ENCODE measurements around the gene PTPRD.
A peak's percentile ranks its signal among the peaks of the same experiment; 100 is the strongest.

Gene PTPRD

DNA sequence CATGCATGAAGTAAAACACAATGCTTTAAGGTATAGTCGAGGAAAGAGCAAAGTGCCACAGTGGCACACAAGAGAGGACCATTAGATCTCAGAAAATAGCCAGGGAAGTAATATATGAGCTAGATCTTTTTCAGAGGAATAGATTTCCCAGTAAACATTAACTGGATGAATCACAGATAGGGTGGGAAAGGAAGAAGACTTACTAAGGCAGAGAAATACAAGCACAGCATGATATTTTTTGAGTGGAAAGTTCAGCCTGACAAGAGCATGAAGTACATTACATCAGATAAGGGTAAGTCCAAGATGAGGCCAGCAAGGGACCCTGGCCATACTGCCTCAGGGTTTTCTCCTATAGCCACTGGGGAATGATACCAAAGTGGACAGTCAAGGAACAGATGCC lies 2008.6 kb downstream of the PTPRD start:
- no peak for DNase-seq

DNA sequence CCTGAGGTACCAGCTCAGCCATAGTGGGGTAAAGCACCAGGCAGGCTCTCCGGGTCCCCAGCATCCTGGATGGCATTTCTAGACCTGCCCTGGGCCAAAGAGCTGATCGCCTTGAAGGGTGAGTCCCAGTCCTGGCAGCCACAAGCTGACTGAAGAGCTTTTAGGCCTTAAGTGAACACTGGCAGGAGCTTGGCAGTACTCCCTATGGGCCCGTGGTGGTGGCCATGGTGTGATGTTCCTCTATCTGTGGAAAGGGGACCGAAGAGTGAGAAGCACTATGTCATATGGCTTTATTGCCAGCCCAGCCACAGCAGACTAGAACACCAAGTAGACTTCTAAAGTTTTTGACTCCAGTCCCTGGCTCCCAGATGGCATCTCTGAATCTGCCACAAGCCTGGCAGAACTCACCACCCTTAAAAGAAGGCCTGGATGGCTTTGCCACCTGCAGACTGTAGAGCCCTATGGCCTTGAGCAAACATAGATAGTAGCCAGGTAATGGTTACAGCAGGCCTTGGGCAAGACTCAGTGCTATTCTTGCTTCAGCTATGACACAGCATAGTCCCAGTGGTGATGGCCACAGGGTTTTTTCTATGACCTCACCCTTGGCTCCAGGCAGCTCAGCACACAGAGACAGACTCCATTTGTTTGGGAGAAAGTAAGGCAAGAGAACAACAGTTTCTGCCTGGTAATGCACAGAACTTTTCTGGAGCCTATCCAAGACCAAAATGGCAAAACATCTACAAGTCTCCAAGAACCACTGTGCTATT lies 2011.7 kb downstream of the PTPRD start:
- DNase-seq = no peak

DNA sequence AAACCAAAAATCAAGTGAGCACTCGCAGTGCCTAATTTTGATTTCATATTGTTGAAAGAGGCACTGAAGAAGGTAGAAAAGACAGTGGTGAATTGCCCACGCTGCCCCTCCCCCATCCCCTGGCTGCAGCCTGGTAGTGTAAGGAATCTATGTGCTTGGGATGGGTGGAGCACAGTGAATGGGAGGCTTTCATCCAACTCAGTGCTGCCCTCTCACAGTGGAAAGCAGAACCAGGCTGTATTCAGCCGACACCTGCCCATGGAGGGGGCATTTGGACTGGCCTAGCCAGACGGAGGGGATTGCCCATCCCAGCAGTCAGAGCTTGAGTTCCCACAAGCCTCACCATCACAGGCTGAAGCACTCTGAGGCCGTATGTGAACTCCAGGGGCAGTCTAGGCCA lies 2012.9 kb downstream of the PTPRD start:
- no peak for DNase-seq

DNA sequence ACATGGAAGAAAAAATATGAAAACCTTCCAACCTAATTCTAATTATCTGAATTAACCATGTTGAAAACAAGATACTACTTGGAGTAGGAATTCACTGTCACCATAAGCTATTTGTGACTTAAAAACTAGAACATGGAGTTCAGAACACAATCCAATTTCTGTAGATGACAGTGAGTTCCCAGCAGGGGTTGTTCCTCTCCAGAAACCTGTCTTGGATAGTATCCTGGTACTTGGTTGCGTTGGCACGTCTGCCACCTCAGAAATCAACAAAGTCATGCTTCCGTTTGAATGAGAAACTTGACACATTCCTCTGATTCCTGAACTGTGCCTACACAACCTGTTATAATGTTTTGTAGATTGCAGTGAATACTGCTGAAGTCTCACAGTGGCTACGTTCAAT lies 2023.3 kb downstream of the PTPRD start:
- DNase-seq = no peak

DNA sequence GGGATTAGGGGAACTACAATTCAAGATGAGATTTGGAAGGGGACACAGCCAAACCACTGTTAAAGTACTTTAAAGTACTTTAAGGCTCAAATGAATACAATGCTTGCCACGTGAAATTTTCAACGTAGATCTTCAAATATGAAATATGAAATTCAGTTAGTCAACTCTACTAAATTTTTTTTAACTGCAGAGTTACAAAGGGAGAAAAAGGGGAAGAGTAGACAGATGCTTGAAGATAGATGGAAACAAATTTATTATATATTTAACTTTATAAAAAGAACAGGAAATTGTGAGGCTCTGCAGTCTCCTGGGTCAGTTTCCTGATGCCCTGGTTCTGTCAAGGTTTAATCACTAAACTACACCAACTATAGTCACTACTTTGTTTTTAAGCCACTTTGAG lies 2027.8 kb downstream of the PTPRD start:
- no peak for DNase-seq

DNA sequence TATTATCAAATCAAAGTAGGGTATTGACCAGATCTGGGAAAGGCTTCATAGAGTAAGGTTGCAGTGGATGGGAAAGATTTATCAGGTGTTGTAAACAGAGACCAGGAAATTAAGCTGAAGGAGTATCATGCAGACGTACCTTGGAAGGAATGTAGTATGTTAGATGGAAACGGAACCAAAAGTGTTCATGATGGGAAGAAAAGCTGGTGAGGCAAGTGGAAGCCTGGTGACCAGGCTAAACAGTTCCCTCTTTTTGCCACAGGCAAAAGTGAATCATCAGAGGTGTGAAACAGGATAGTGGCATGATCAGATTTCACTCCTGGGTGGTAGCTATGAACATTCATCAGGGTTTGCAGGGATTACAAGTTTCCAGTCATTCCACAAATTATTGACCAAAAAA lies 2033.1 kb downstream of the PTPRD start:
- no peak for DNase-seq

DNA sequence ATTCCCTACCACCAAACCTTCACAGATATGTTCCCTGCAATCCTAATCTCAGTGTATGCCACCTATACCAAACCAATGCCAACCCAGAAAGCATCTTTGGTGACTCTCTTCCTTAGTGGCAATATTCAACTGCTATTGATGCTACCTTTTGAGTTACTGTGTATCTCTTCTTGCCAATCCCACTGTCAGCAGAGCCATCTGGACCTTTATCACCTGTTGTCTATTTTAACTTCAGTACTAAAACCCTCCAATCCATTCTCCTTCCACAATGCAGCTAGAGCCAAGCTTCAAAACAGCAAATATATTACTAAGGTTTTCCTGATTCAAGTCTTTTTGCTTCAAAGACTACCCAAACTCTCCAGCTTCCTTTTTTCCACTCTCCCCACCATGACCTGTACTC lies 2036.1 kb downstream of the PTPRD start:
- DNase-seq = no peak

DNA sequence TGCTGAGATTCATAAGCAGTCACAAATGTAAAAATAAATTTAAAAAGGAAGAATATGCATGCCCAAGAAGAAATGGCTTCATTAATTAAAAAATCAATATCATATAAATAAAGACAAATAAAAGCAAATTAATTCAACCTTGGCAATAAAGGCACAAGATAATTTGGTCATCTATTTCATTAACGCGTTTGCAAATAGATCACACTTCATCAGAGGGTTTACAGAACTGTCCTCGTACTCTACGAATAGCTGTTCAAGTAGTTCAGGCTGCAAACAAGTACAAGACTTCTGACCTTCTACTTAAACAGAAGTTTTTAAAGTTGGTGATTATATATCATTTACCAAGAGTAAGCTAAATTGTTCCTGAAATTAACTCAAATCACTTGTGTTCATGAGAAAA lies 2038.0 kb downstream of the PTPRD start:
- no peak for DNase-seq

DNA sequence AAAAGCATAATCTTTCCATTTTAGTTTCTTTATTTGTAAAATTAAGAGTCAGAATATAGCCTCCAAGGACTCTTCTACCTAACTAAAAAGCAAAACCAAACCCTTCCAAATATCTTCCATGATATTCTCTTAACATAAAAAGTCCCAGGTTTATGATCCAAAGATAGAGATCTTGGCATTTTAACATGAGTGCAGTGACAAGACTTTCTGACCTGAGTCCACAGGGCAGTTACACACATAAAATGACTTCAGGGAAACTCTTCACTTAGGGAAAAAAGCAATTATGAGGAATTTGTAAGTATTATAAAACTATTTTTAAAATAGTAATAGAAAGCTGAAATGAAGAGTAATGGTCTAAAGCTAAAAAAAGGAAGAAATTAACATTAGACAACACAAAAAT lies 2040.6 kb downstream of the PTPRD start:
- no peak for DNase-seq

DNA sequence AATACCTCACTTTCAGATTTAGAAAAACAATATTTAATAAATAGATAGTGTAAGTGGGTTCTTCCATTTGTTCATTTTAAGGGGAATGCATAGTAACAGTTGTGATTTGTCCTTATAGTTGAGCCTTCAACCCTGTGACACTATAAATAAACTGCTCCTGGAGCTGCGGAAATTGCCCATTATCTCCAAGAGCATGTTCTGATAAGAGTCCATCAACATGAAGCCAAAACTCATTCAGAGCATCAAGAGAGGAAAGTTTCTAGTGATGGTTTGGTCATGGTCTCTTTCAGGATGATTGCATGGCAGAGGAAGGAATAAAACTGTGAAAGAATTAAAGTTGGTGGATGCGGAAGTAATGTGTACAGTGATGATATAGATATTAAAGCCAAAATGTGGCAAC lies 2041.2 kb downstream of the PTPRD start:
- DNase-seq = no peak

DNA sequence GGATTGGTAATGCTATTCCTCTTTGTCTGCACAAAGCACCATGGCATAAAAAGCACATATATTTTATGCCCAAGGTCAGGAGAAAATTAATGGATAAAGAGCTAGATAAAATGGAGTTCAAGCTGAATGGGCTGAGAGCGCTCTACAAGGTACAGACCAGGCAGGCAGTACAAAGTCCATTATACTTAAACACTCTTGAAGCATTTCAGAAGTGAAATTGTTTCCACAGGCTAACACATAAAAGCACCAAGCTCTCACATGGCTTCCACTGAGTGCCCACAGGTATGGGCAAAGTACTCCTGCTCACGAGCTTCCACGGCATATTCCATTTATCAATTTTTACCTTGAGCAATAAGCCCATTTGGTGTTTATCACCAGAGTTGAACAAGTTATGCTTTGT lies 2042.0 kb downstream of the PTPRD start:
- no peak for DNase-seq

DNA sequence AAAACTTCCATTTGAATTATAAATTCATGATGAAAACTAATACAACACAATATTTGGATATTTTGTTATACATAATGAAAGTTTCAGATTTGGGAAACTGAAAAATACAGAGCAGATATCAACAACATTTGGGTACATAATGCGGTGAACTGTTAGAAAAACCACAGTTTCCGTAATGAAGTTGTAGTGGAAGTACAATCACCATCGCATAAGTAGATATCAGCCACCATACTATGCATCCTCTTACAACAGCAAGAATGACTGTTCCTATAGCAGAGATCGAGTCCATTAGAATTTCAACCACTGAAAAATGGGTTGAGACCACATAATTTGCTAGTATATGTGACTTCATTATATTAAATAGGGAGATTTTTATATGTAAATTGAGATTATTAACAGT lies 2043.0 kb downstream of the PTPRD start:
- DNase-seq = no peak

DNA sequence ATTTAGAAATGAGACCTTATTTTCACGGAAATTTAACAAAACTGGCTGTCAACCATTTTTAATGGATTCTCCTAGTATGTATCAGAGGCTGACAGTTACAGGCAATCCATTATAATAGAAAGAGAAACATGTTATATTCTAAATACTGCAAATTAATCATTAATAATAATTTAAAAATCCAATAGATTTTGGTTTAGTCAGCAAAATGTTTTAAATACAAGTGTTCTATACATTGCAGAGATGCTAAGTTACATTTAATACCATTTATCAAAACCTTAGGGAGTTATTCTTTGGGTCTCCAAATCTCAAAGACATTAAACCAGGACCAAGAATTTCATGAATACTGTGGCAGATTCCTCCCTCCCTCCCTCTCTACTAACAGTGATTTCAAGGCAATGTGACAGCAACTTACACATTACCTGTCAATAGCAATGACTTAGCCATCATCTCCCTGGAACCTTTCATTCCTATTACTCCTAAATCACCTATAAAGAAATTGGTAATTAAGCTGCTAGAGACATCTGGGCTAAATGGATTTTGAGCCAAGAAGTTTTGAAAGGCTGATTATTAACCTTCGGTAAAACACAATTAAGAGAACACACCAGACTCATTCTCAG lies 2044.7 kb downstream of the PTPRD start:
- DNase-seq = no peak

DNA sequence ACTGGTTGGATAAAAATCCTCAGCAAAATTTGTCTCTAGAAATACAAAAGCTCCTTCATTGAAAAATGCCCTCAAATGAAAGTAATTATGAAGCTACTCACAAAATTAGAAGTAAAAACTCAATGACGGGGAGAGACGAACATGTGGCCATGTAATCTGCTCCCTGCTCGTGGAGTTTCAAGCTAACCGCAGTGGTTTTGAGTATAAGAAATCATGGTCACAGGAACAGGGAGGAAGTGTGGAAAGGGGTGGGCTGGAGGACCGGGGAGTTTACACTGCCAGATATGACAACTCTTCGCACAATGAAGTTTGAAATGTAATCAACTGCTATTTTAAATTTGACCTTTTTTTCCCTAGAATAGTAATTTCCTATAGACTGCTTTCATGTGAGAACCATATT lies 2047.8 kb downstream of the PTPRD start:
- no peak for DNase-seq

DNA sequence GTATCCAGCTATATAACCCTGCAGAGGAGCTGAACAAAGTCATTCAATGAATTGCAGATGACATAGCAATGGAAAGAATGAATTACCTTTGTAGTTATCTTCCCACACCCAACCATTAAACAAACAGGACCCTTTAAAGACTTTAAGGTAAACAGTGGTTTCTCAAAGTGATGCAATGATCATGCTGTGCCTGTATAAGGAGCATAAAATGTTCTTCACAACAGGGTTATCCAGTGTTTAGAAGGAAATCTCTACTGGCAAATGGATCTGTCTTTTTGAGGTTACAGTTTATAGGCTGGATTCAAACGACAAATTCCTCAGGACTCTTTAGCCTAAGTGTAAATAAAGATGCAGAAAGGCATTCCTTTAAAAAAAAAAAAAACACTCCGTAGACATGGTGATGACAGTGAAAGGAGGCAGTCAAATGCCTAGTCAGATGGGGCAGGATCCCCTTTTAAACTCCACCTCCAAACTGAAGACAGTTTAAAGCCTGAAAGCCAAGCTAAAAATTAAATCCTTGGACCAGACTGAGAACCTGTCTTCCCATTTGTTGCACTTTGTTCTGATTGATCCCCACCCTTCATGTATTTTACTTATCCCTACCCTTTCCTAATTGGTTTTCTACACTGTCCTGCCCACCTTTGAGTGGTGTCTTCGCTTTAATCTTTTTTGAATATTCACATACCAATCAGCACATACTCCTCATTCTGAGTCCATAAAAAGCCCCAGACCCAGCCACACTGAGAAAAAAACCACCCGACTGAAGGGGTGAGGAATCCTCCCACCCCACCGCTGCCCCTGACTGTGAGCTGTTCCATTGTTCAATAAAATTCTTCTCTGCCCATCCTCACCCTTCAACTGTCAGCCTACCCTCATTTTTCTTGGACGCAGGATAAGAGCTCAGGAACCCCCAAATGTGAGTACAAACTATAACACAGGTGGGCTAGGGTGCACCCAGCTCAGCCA lies 2052.0 kb downstream of the PTPRD start:
- DNase-seq = peak; percentile 24

DNA sequence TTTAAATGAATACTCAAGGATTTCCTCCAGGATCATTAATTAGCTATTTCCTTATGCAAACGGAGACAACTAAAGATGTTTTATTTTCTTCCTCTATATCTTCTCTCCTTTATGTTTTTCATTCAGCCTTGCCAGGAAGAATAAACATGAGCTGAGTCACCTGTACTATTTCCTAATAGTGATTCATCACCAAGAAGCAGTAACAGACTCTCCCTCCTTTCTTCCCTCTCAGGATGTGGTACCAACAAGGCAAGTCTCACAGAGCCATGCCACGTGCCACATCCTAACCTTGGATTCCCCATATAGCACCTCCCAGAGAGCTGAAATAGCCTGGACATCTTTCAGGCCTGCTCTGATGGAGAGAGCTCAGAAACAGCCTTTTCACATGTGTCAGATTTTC lies 2054.6 kb downstream of the PTPRD start:
- DNase-seq = peak; percentile 45

DNA sequence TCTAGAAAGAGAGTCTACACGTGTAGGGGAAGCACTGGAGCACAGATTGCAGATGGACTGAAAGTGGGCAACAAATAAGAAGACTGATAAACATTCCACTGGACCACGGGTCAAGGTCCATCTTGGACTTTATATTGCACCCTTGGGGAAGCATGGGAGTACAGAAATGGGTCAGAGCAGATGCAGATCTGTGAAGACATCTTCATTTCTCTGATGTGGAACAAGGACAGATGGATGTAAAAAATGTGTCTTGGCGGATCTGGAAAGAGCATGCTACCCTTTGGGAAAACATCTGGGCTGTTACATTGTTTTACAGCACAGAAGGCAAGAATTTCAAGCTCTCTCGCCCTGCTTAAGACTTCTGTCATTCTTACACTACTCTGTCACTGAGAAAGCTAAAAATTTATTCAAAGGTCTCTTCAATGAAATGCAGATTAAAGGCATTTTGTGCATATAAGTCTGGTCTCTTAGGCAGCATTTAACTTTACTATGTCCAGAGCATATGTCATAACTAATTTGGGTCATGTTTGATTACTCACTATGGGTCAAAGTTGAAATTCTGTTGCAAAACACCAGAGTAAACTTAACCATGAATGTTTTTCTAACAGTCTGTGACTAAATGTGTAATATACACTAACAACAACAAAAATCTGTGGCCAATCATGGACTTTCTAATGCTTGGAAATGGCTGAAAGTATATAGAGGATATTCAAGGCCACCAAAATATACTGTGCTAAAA lies 2056.9 kb downstream of the PTPRD start:
- peak; percentile 31 for DNase-seq

DNA sequence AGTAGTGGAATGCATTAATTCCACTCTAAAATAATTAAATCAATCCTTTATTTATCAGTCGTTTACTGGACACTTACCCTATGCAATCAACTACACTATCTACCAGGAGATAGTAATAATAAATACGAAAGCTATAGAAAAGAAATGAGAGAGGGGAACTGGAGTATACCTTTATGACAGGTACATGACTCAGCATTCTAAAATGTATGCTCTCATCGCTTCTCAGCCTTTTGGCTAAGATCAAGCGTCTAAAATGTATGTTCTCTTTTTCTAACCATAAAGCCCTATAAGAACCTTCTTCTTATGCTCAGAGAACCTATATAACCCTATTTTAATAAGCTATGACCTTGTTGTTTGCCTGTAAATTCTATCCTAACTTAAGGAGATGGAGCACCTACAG lies 2059.4 kb downstream of the PTPRD start:
- no peak for DNase-seq

DNA sequence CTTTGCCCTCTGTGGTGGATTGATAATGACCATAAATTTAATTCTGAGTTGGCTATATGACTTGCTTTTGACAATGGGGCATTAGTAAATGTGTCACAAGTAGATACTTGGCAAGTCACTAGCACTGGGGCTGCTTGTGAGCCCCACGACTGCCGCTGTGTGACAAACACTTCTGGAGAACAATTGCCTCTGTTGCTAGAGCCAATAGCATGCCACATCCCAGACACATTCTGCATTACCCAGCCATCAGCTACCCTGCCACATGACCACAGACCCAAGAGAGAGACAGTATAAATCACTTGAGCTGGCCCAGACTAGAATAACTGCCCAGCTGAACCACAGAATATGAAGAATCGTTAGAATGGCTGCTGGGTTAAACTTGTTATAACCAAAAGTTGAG lies 2060.1 kb downstream of the PTPRD start:
- no peak for DNase-seq

DNA sequence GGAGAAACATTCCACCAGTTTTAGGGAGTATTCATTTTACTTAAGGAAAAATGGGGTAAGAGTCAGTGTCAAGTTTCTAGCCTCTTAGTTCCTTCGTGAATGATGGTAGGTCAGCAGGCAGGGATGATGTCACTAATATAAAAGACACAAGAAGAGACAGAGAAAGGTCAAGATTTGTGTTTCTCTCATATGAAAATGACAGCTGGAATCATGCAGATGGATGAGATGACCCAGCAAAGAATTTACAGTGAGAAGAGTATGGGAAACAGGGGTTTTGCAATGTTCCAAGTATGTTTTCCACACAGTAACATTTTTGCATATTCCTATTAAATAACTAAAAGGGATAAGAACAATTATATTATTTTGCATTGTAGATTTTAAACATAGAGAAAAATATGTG lies 2063.6 kb downstream of the PTPRD start:
- no peak for DNase-seq

DNA sequence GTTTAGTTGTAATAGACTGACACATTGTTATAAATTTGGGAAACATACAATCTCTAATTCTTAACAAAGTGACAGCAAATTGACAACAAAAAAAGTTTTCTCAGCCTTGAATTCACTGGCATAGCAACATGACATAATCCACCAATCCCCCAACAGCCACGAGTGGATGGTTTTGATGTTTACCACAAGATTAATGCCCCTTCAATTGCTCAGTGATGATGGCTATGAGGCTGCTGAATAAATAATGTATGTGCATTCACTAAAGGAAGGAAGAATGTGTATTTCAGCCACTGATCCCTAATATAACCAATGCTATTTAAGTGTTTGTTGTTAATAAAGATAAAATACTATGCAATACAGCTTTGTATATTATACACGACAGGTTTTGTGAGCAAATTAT lies 2069.6 kb downstream of the PTPRD start:
- no peak for DNase-seq

DNA sequence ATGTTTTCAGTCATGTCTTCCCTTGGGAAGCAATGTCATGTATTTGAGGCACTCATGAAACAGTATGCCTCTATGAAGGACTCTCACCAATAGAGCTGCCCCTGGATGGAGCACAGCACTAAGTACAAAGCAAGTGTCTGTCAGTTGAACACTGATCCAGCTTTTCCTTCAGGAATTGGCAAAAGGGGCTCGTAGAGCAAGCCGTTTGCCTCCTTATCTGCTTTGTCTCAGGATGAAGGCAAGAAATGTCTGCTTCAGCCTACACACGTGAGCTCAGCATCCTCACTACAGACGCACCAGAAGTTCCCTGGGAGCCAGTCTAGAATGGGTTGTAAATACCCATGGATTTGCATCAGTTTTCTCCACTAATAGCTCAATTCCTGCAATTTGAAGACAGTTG lies 2070.3 kb downstream of the PTPRD start:
- DNase-seq = no peak

DNA sequence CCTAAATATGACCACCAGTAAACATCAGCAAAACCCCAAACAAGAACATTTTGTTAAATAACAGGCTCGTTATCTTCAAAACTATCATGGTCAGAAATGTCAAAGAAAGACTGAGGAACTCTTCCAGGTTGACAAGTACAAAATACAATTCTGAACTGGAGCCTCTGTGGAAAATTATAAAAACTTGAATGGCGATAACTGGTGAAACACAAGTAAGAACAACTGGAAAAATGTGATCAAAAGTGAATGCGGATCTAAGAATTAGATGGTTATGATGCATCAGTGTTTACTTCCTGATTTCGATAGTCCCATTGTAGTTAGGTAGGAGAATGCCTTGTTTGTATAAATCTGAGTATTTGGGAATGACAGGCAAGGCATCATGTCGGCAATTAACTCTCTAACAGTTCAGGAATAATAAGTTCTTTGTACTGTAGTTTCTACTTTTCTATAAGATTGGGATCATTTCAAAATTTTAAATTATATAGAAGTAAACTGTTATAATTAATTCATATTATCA lies 2073.1 kb downstream of the PTPRD start:
- DNase-seq = no peak
